IMR-90 (cell line): ENCODE data around the gene SLAMF6. TPM values are rescaled to one million over a fixed set of nuclear protein-coding genes. Genes with fewer than 3 reads are reported as not detected.

Source experiments
- ATAC-seq: fragments of 200-7000 bp; cut with Tn5 transposase; 2 replicates; pipeline ENCODE4 v1.9.1; 2020; ENCODE audit warnings: low read depth, mild to moderate bottlenecking, moderate library complexity
- BruUV-seq: library from RNA; stranded (reverse); fragments of 400-500 nt; replicated peaks from 2 replicates; lab custom pipeline; 2021; lab: Mats Ljungman, UMichigan
- CTCF ChIA-PET: fragments of 300-600 bp; formaldehyde crosslinking; extraction: SDS; loops from one replicate; lab custom pipeline; 2021; ENCODE audit warnings: antibody characterized with exemption; lab: Yijun Ruan, JAX
- POLR2A ChIA-PET: fragments of 300-600 bp; sonication (Branson Sonifier 250); formaldehyde crosslinking; loops from one replicate; lab custom pipeline; 2022; ENCODE audit warnings: antibody characterized with exemption; ENCODE audit not compliant: unreplicated experiment; lab: Charles Lee
- DNase-seq: peaks from one replicate; pipeline ENCODE4 v3.0.0; 2013
- H2AFZ ChIP-seq: replicated peaks from 2 replicates; pipeline ENCODE3; 2013; ENCODE audit warnings: low read length, mild to moderate bottlenecking; ENCODE audit not compliant: poor library complexity
- H2AK5ac ChIP-seq: 2 replicates; pipeline ENCODE4 v1.6.1; 2013; ENCODE audit warnings: low read depth, low read length, inconsistent platforms
- H2AK9ac ChIP-seq: replicated peaks from 2 replicates; pipeline ENCODE3; 2013; ENCODE audit warnings: mild to moderate bottlenecking, low read depth, low read length, moderate library complexity; ENCODE audit not compliant: poor library complexity
- H2BK120ac ChIP-seq: 2 replicates; pipeline ENCODE4 v1.6.1; 2013; ENCODE audit warnings: low read depth, low read length, inconsistent platforms
- H2BK15ac ChIP-seq: 3 replicates; pipeline ENCODE4 v1.6.1; 2013; ENCODE audit warnings: low read depth, low read length, inconsistent platforms
- H2BK20ac ChIP-seq: 2 replicates; pipeline ENCODE4 v1.6.1; 2013; ENCODE audit warnings: low read depth, mild to moderate bottlenecking, inconsistent platforms, low read length, moderate library complexity
- H2BK5ac ChIP-seq: 2 replicates; pipeline ENCODE4 v1.6.1; 2013; ENCODE audit warnings: mild to moderate bottlenecking, low read depth, low read length, inconsistent platforms; ENCODE audit not compliant: poor library complexity, severe bottlenecking
- H3K14ac ChIP-seq: replicated peaks from 2 replicates; pipeline ENCODE4 v1.6.1; 2013; ENCODE audit warnings: low read depth, low read length, inconsistent platforms
- H3K18ac ChIP-seq: 2 replicates; pipeline ENCODE4 v1.6.1; 2013; ENCODE audit warnings: low read depth, low read length, control low read depth
- H3K23ac ChIP-seq: 2 replicates; pipeline ENCODE4 v1.6.1; 2013; ENCODE audit warnings: low read depth, low read length, inconsistent platforms
- H3K27ac ChIP-seq: 2 replicates; pipeline ENCODE4 v1.5.1; 2013; ENCODE audit warnings: mild to moderate bottlenecking, control low read depth, low read length; ENCODE audit not compliant: insufficient read depth
- H3K27me3 ChIP-seq: 2 replicates; pipeline ENCODE4 v1.6.1; 2013; ENCODE audit warnings: low read length; ENCODE audit not compliant: control insufficient read depth, insufficient read depth
- H3K36me3 ChIP-seq: 2 replicates; pipeline ENCODE4 v1.6.1; 2013; ENCODE audit warnings: low read length, mixed read lengths; ENCODE audit not compliant: control insufficient read depth, insufficient read depth
- H3K4ac ChIP-seq: 2 replicates; pipeline ENCODE4 v1.6.1; 2013; ENCODE audit warnings: low read depth, low read length, inconsistent platforms
- H3K4me1 ChIP-seq: 2 replicates; pipeline ENCODE4 v1.6.1; 2013; ENCODE audit warnings: low read length, mixed read lengths; ENCODE audit not compliant: control insufficient read depth, insufficient read depth
- H3K4me2 ChIP-seq: 2 replicates; pipeline ENCODE4 v1.6.1; 2013; ENCODE audit warnings: low read depth, mild to moderate bottlenecking, control low read depth, low read length, moderate library complexity
- H3K4me3 ChIP-seq: 2 replicates; pipeline ENCODE4 v1.5.1; 2013; ENCODE audit warnings: low read depth, mild to moderate bottlenecking, control low read depth, low read length, moderate library complexity; ENCODE audit not compliant: insufficient read depth
- H3K56ac ChIP-seq: 2 replicates; pipeline ENCODE4 v1.6.1; 2013; ENCODE audit warnings: low read length, inconsistent platforms; ENCODE audit not compliant: insufficient read depth; ENCODE audit errors: extremely low read depth
- H3K79me1 ChIP-seq, 2 experiments: 2 replicates each; pipeline ENCODE4 v1.6.1; 2013; ENCODE audit warnings: low read length in 2 of 2, inconsistent platforms in 1 of 2, low read depth in 1 of 2
- H3K9ac ChIP-seq: 2 replicates; pipeline ENCODE4 v1.6.1; 2013; ENCODE audit warnings: low read depth, low read length, control low read depth
- H3K9me1 ChIP-seq: 2 replicates; pipeline ENCODE4 v1.6.1; 2013; ENCODE audit warnings: low read length, inconsistent platforms; ENCODE audit not compliant: insufficient read depth
- H3K9me3 ChIP-seq: 2 replicates; pipeline ENCODE4 v1.6.1; 2013; ENCODE audit warnings: low read length; ENCODE audit not compliant: control insufficient read depth, insufficient read depth
- H4K20me1 ChIP-seq: 2 replicates; pipeline ENCODE4 v1.6.1; 2013; ENCODE audit warnings: low read length, inconsistent platforms; ENCODE audit not compliant: insufficient read depth
- H4K5ac ChIP-seq: 2 replicates; pipeline ENCODE4 v1.6.1; 2013; ENCODE audit warnings: mild to moderate bottlenecking, low read depth, low read length, control low read depth
- H4K8ac ChIP-seq, 2 experiments: 2 replicates each; pipeline ENCODE4 v1.6.1; 2013; ENCODE audit warnings: low read depth in 2 of 2, low read length in 2 of 2, control low read depth in 1 of 2, inconsistent platforms in 1 of 2
- H4K91ac ChIP-seq: 2 replicates; pipeline ENCODE4 v1.6.1; 2013; ENCODE audit warnings: low read depth, low read length, inconsistent platforms; ENCODE audit not compliant: insufficient read depth
- BHLHE40 ChIP-seq: fragments of 150-350 bp; IDR thresholded peaks from 2 replicates; pipeline ENCODE4 v1.6.1; 2016; ENCODE audit warnings: mild to moderate bottlenecking, low read depth, low read length
- CEBPB ChIP-seq: IDR thresholded peaks from 2 replicates; pipeline ENCODE4 v1.6.1; 2012; ENCODE audit warnings: low read depth, low read length, improper control_type of control experiment
- CHD1 ChIP-seq: IDR thresholded peaks from 2 replicates; pipeline ENCODE4 v1.6.1; 2012; ENCODE audit warnings: low read depth, low read length, improper control_type of control experiment
- FOS ChIP-seq: fragments of 150-350 bp; IDR thresholded peaks from 2 replicates; pipeline ENCODE4 v1.6.1; 2016; ENCODE audit warnings: low read depth, low read length
- MAZ ChIP-seq: IDR thresholded peaks from 2 replicates; pipeline ENCODE4 v1.6.1; 2012; ENCODE audit warnings: low read depth, mild to moderate bottlenecking, low read length, improper control_type of control experiment, moderate library complexity, borderline replicate concordance
- POLR2A ChIP-seq: IDR thresholded peaks from 2 replicates; pipeline ENCODE4 v1.6.1; 2012; ENCODE audit warnings: mild to moderate bottlenecking, low read depth, low read length
- RAD21 ChIP-seq: IDR thresholded peaks from 2 replicates; pipeline ENCODE4 v1.6.1; 2012; ENCODE audit warnings: low read length, improper control_type of control experiment
- SMC3 ChIP-seq: fragments of 150-350 bp; IDR thresholded peaks from 2 replicates; pipeline ENCODE4 v1.6.1; 2016; ENCODE audit warnings: low read depth, mild to moderate bottlenecking, antibody characterized with exemption, low read length, moderate library complexity
- USF2 ChIP-seq: fragments of 150-350 bp; IDR thresholded peaks from 2 replicates; pipeline ENCODE4 v1.6.1; 2017; ENCODE audit warnings: mild to moderate bottlenecking, antibody characterized with exemption, low read length, low read depth
- WGBS, 2 experiments: methylation state at CpG; one replicate each; pipeline versions ENCODE4 v1.1.5 to v1.1.7; 2013; ENCODE audit warnings: missing lambda C conversion rate in 2 of 2; ENCODE audit not compliant: insufficient read length in 1 of 2; ENCODE audit errors: extremely low coverage in 2 of 2; 5-methylcytosine and 5-hydroxymethylcytosine counted together
- dilution Hi-C: fragments of 300-500 bp; cut with HindIII; formaldehyde crosslinking; loops from one replicate; pipeline ENCODE4 v1.14.3; 2018; ENCODE audit warnings: low sequenced_read_pairs; ENCODE audit not compliant: unreplicated experiment
- in situ Hi-C: fragments of 300-500 bp; cut with MboI; formaldehyde crosslinking; loops from 3 replicates; pipeline ENCODE4 v1.14.3; 2019; ENCODE audit warnings: low sequenced_read_pairs, inconsistent platforms, mixed read lengths
- intact Hi-C: fragments of 100-400 bp; cut with micrococcal nuclease; formaldehyde crosslinking; loops from 2 replicates; pipeline ENCODE4 v1.10.0; 2022
- polyA plus RNA-seq, 3 experiments: library from polyadenylated mRNA; depleted of rRNA; stranded (reverse); fragments of >200 nt; gene quantifications; 2 replicates each; pipeline ENCODE4 v1.2.3, GENCODE V29; 2012; ENCODE audit warnings: low replicate concordance in 1 of 3
- total RNA-seq: library from RNA; depleted of rRNA; stranded (reverse); fragments of >200 nt; gene quantifications from 2 replicates; pipeline ENCODE4 v1.2.3, GENCODE V29; 2012
- TF ChIP-seq, protein P1 (sequence below): fragments of 150-350 bp; IDR thresholded peaks from 2 replicates; pipeline ENCODE4 v1.6.1; 2016; ENCODE audit warnings: low read depth, mild to moderate bottlenecking, low read length, moderate library complexity, borderline replicate concordance

SLAMF6 gene
- total and polyA plus RNA-seq, 2 of the 4 experiments (the other 2 are of a cell fraction): not detected

DNA sequence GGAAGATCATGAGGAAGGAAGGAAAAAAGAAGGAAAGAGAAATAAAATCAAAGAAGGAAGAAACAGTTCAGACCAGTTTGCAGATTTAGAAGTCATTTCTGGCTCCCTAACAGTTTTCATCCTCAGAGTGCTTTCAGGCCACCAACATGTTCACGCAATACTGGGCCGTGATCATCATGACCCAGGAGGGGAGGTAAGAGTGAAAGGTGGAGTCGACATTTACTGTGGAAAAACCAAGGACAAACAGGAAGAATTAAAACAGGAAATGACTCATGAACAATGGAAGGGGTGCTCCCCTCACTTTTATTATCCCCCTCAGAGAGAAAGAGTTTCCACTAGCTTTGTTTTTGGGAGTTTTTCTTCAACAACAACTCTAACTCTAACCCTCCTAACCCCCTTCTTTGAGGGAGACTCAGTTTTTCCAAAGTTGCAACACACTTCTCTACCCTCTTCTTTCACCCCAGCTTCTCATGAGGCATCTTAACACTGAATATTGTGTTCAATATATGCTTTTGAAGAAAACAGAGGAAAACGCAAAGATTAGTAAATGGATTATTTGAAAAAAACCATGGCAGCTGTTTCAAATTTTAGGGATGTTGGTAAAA is 62.3 kb downstream of the SLAMF6 start:
- no peak overlapping the region for H3K27ac ChIP-seq
- H4K91ac ChIP-seq: no peak overlapping the region
- ChIA-PET CTCF (no interaction called here), POLR2A (no interaction called here)
- no peak overlapping the region for H2BK20ac ChIP-seq
- H2AK5ac ChIP-seq: no peak overlapping the region
- H4K8ac ChIP-seq: no peak overlapping the region
- no peaks in the 10 kb centered on the region for H3K36me3 ChIP-seq
- no peaks in the 10 kb centered on the region for H3K27me3 ChIP-seq
- H2BK120ac ChIP-seq: no peak overlapping the region
- in situ Hi-C loops: no loop called here
- no TSS peak for BruUV-seq
- H3K56ac ChIP-seq: no peak overlapping the region
- TF ChIP-seq, protein P1, sequence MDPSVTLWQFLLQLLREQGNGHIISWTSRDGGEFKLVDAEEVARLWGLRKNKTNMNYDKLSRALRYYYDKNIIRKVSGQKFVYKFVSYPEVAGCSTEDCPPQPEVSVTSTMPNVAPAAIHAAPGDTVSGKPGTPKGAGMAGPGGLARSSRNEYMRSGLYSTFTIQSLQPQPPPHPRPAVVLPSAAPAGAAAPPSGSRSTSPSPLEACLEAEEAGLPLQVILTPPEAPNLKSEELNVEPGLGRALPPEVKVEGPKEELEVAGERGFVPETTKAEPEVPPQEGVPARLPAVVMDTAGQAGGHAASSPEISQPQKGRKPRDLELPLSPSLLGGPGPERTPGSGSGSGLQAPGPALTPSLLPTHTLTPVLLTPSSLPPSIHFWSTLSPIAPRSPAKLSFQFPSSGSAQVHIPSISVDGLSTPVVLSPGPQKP: no peak
- TF ChIP-seq USF2 (no peak), SMC3 (no peak), CEBPB (no peak), RAD21 (no peak), BHLHE40 (no peak), CHD1 (no peak), FOS (no peak), POLR2A (no peak), MAZ (no peak)
- no peaks in the 10 kb centered on the region for H3K79me1 ChIP-seq
- H3K18ac ChIP-seq: no peak overlapping the region
- H4K20me1 ChIP-seq: no peaks in the 10 kb centered on the region
- no peak for ATAC-seq
- H3K4me3 ChIP-seq: no peak overlapping the region
- intact Hi-C loops: no loop called here
- no peaks in the 10 kb centered on the region for H3K9me3 ChIP-seq
- H2BK5ac ChIP-seq: no peak overlapping the region
- H2AK9ac ChIP-seq: no peak overlapping the region
- no peaks in the 10 kb centered on the region for H3K9me1 ChIP-seq
- WGBS, 2 experiments: no CpG with 5 or more reads among the region's 4 CpGs
- DNase-seq: no peak
- no peak overlapping the region for H3K4me2 ChIP-seq
- no peak overlapping the region for H3K14ac ChIP-seq
- dilution Hi-C loops: no loop called here
- no peak overlapping the region for H2AFZ ChIP-seq
- H3K23ac ChIP-seq: no peak overlapping the region
- no peak overlapping the region for H3K4ac ChIP-seq
- H4K5ac ChIP-seq: no peak overlapping the region
- H2BK15ac ChIP-seq: no peak overlapping the region
- no peak overlapping the region for H3K9ac ChIP-seq
- H3K4me1 ChIP-seq: no peaks in the 10 kb centered on the region
